ENCODE results near the gene TCF25. TPM values are rescaled to one million over a fixed set of nuclear protein-coding genes. Genes with fewer than 3 reads are reported as not detected.

The TCF25 gene
- total RNA-seq, 1 donor from 2014 or later = 193 TPM

DNA sequence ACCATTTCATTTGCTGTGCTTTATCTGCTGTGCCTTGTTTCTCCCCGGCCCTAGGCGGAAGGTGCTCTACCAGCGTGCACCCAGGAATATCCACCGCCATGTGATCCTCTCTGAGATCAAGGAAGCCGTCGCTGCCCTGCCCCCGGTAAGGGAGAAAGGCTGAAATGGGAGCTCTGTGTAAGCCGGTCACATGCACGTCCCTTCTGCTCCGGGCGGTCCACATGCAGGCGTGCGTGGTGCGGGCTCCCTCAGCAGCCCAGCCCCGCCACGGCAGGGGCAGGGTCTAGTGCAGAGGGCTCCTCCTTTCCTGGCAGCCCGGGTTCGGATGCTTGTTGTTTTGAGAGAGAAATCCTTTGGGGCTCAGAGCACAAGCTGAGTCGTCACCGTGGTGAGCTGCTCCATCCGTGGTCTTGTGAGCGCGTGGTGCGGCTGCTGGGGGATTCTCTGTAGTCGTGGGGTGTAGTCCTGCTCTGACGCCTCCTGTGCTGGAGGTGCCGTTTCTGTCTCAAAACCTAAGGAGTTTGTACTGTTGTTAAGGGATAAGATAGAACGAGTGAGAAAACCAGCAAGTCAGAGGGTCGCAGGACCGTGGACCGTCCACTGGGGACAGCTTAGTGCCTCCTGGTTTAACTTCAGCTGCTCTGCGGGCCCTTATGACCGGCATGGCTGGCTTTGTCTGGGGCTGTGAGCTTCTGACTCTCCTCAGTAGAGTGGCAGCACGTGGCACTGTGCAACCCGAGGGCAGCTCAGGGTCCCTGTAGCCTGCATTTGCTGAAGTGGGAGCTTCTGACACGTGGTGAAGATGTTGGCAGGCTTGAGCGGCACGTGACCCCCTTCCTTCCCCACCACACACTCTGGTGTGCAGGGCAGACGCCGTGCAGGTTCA, 33.0 kb downstream of the TCF25 start:
- no peak overlapping the region for H3K4me2 ChIP-seq (ENCODE audit: low read length)
- Mint-ChIP-seq H3K27ac (ENCODE audit: unreplicated experiment) (peak overlapping the region; percentile 87), H3K36me3 (ENCODE audit: low read depth, unreplicated experiment) (peaks cover 12% of the 10 kb centered on the region), H3K4me3 (ENCODE audit: unreplicated experiment) (no peak overlapping the region), H3K4me1 (ENCODE audit: low read depth, unreplicated experiment) (no peaks in the 10 kb centered on the region), H3K9me3 (ENCODE audit: unreplicated experiment) (no peaks in the 10 kb centered on the region), H3K27me3 (ENCODE audit: low read depth, unreplicated experiment) (no peaks in the 10 kb centered on the region)
- H4K20me1 ChIP-seq (ENCODE audit: insufficient read depth, low read length) = peaks cover 40% of the 10 kb centered on the region
- DNase-seq (ENCODE audit: low read depth) (no peak), FAIRE-seq (no peak)
- no peak overlapping the region for H3K9ac ChIP-seq (ENCODE audit: low read length)
- H3K4me1 ChIP-seq (ENCODE audit: insufficient read depth, low read length) = peaks cover 12% of the 10 kb centered on the region
- TF ChIP-seq CTCF (IDR thresholded peaks at IDR 0.05; ENCODE audit: insufficient read depth, low read depth, low read length) (no peak), EZH2 (IDR thresholded peaks at IDR 0.05; ENCODE audit: insufficient read depth, low read length) (no peak)
- no peak overlapping the region for H2AFZ ChIP-seq (ENCODE audit: low read depth, low read length)
- no peaks in the 10 kb centered on the region for H3K27me3 ChIP-seq (ENCODE audit: insufficient read depth, low read length)
- peaks cover 3% of the 10 kb centered on the region for H3K9me3 ChIP-seq (ENCODE audit: insufficient read depth, low read depth, low read length)
- no peak overlapping the region for H3K27ac ChIP-seq (ENCODE audit: low read depth, low read length)
- H3K4me3 ChIP-seq (ENCODE audit: insufficient read depth, low read depth, low read length) = no peak overlapping the region
- peaks cover 16% of the 10 kb centered on the region for H3K36me3 ChIP-seq (ENCODE audit: insufficient read depth, low read length)
- no peaks in the 10 kb centered on the region for H3K79me2 ChIP-seq (ENCODE audit: insufficient read depth, low read length)

- peaks cover 12% of the 10 kb centered on the region for H3K4me1 ChIP-seq (ENCODE audit: insufficient read depth, low read length)
- H3K9me3 ChIP-seq (ENCODE audit: insufficient read depth, low read depth, low read length) = peaks cover 3% of the 10 kb centered on the region
- no peak for DNase-seq (ENCODE audit: low read depth)
- peaks cover 45% of the 10 kb centered on the region for H4K20me1 ChIP-seq (ENCODE audit: insufficient read depth, low read length)
- H3K9me3 Mint-ChIP-seq (ENCODE audit: unreplicated experiment) = no peaks in the 10 kb centered on the region
- H3K9ac ChIP-seq (ENCODE audit: low read length) = no peak overlapping the region
- peaks cover 16% of the 10 kb centered on the region for H3K36me3 ChIP-seq (ENCODE audit: insufficient read depth, low read length)
- no peak for TF ChIP-seq EZH2 (IDR thresholded peaks at IDR 0.05; ENCODE audit: insufficient read depth, low read length)
- TF ChIP-seq CTCF (IDR thresholded peaks at IDR 0.05; ENCODE audit: insufficient read depth, low read depth, low read length) = no peak
- no peak overlapping the region for H3K27ac ChIP-seq (ENCODE audit: low read depth, low read length)
- H3K36me3 Mint-ChIP-seq (ENCODE audit: low read depth, unreplicated experiment) = peaks cover 16% of the 10 kb centered on the region
- peak overlapping the region; percentile 58 for H3K27ac Mint-ChIP-seq (ENCODE audit: unreplicated experiment)
- H3K27me3 ChIP-seq (ENCODE audit: insufficient read depth, low read length) = no peaks in the 10 kb centered on the region
- H2AFZ ChIP-seq (ENCODE audit: low read depth, low read length) = no peak overlapping the region
- H3K4me1 Mint-ChIP-seq (ENCODE audit: low read depth, unreplicated experiment) = no peaks in the 10 kb centered on the region
- H3K4me3 Mint-ChIP-seq (ENCODE audit: unreplicated experiment) = no peak overlapping the region
- H3K79me2 ChIP-seq (ENCODE audit: insufficient read depth, low read length) = no peaks in the 10 kb centered on the region
- H3K27me3 Mint-ChIP-seq (ENCODE audit: low read depth, unreplicated experiment) = no peaks in the 10 kb centered on the region
- no peak overlapping the region for H3K4me3 ChIP-seq (ENCODE audit: insufficient read depth, low read depth, low read length)
- no peak overlapping the region for H3K4me2 ChIP-seq (ENCODE audit: low read length)
- FAIRE-seq = no peak
These were observed 33.8 kb downstream of the TCF25 start for GRCh38 chr16:89907055-89907814.

Data from astrocyte (in vitro differentiated cells and primary cell).